Stomach smooth muscle (tissue), 2 donors: Measurements from ENCODE around the gene CPT1B.

Source experiments
- H3K27ac ChIP-seq: one replicate; pipeline ENCODE4 v1.7.0; 2013; ENCODE audit warnings: mild to moderate bottlenecking, low read length, inconsistent platforms
- H3K27me3 ChIP-seq, 2 donors: one replicate each; pipeline ENCODE4 v1.7.0; 2013; ENCODE audit warnings: low read length in 2 of 2; ENCODE audit not compliant: insufficient read depth in 2 of 2, control insufficient read depth in 1 of 2
- H3K36me3 ChIP-seq, 2 donors: one replicate each; pipeline ENCODE4 v1.7.0; 2013; ENCODE audit warnings: low read length in 2 of 2; ENCODE audit not compliant: control insufficient read depth in 2 of 2, insufficient read depth in 2 of 2
- H3K4me1 ChIP-seq: one replicate; pipeline ENCODE4 v1.7.0; 2013; ENCODE audit warnings: low read length; ENCODE audit not compliant: control insufficient read depth, insufficient read depth
- H3K4me3 ChIP-seq, 2 donors: one replicate each; pipeline ENCODE4 v1.7.0; 2013; ENCODE audit warnings: low read length in 2 of 2
- H3K9ac ChIP-seq, 2 donors: one replicate each; pipeline ENCODE4 v1.7.0; 2013; ENCODE audit warnings: low read length in 2 of 2, mild to moderate bottlenecking in 1 of 2
- H3K9me3 ChIP-seq, 2 donors: one replicate each; pipeline ENCODE4 v1.7.0; 2013; ENCODE audit warnings: low read length in 2 of 2; ENCODE audit not compliant: control insufficient read depth in 2 of 2
- donor health status: healthy.
- donor health status: Pancreatic carcinoma.

Gene CPT1B

DNA sequence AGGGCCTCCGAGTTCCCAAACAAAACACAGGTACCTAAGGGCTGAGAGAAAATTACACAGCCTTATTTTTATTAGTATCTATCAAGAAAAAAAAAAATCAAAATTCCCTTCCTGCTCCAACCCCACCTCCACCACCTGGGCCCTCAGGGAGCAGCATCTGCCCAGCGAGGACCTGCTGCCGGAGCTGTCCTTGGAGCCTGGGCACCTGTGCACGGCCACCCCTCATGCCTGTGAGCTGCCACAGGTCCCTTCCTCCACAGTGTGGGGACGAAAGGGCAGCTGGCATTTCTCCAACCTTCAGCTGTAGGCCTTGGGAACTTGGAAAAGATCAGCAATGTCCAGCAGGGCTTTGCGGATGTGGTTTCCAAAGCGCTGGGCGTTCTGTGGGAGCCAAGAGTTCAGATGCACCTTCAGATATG is 9.2 kb downstream of the CPT1B start:
- peaks cover 0 to 5% of the 10 kb centered on the region in 2 donors for H3K36me3 ChIP-seq
- H3K27ac ChIP-seq = no peak overlapping the region
- no peak overlapping the region for H3K9ac ChIP-seq
- no peak overlapping the region for H3K4me3 ChIP-seq
- no peaks in the 10 kb centered on the region for H3K4me1 ChIP-seq
- H3K9me3 ChIP-seq = no peaks in the 10 kb centered on the region
- no peaks in the 10 kb centered on the region for H3K27me3 ChIP-seq

- Histone ChIP-seq H3K27ac (no peak overlapping the region), H3K36me3 (peaks cover 0 to 5% of the 10 kb centered on the region in 2 donors), H3K27me3 (no peaks in the 10 kb centered on the region), H3K4me1 (peaks cover 4% of the 10 kb centered on the region), H3K9me3 (no peaks in the 10 kb centered on the region), H3K9ac (no peak overlapping the region), H3K4me3 (no peak overlapping the region)
These were observed 9.6 kb downstream of the CPT1B start for GRCh38 chr22:50568626-50569025.

- Histone ChIP-seq H3K9me3 (no peaks in the 10 kb centered on the region), H3K27me3 (no peaks in the 10 kb centered on the region), H3K36me3 (peaks cover 0 to 5% of the 10 kb centered on the region in 2 donors), H3K27ac (no peak overlapping the region), H3K4me1 (peaks cover 10% of the 10 kb centered on the region), H3K4me3 (no peak overlapping the region), H3K9ac (no peak overlapping the region)
These were observed 10.4 kb downstream of the CPT1B start for GRCh38 chr22:50567721-50568252.

DNA sequence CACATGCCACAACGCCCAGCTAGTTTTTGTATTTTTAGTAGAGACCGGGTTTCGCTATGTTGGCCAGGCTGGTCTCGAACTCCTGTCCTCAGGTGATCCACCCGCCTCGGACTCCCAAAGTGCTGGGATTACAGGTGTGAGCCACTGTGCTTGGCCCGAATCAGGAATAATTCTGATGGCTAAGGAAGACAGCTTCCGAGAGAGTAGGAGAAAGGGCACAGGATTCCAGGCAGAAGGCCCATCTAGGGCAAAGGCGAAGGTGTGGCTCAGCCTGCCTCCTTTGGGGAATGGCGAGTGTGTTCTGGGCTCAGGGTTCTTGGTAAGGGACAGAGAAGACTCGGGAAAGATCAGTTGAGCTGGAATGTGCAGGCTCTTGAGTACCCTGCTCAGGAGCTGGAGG is 13.9 kb downstream of the CPT1B start:
- Histone ChIP-seq H3K9ac (no peak overlapping the region), H3K27ac (no peak overlapping the region), H3K27me3 (no peaks in the 10 kb centered on the region), H3K4me3 (no peak overlapping the region), H3K36me3 (no peaks in the 10 kb centered on the region), H3K9me3 (no peaks in the 10 kb centered on the region), H3K4me1 (peaks cover 10% of the 10 kb centered on the region)

DNA sequence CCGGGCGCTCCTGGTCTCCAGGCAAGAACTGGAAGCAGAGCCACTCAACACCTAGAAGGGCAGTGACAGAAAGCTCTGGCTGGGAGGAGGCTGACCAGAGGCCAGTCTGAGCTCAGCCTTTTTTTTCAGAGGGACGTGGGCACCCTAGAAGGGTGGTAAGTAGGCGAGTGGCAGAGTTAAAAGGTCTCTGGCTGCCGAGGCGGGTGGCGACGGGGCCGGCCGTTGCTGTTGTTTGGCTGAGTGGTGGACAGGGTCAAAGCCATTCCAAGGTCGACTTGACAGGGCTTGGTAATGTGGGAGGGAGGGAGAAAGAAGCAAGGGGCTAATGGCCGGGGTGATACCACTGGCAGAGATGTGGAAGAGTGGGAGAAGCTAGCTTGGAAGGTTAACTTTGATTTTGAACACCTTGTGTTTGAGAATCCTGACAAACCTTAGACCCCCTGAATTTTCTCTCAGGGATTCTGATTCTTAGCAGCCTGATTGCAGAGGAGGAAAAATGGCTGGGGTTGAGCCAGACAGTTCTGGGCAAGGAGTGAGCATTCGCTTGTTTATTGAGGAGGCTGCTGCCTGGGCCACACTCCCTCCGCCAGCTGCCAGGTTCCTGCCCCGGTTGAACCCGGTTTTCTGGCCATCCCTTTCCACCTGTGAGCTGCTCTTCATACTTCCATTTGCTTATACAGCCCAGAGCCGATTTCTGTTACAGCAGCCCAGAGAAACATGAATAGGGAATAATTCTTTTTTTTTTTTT is 14.6 kb downstream of the CPT1B start:
- H3K36me3 ChIP-seq = no peaks in the 10 kb centered on the region
- H3K27ac ChIP-seq = no peak overlapping the region
- H3K4me1 ChIP-seq = peaks cover 10% of the 10 kb centered on the region
- peak overlapping the region; percentile 76 to 92 for H3K4me3 ChIP-seq
- H3K9ac ChIP-seq = peak overlapping the region; percentile 65 to 80
- no peaks in the 10 kb centered on the region for H3K27me3 ChIP-seq
- no peaks in the 10 kb centered on the region for H3K9me3 ChIP-seq

DNA sequence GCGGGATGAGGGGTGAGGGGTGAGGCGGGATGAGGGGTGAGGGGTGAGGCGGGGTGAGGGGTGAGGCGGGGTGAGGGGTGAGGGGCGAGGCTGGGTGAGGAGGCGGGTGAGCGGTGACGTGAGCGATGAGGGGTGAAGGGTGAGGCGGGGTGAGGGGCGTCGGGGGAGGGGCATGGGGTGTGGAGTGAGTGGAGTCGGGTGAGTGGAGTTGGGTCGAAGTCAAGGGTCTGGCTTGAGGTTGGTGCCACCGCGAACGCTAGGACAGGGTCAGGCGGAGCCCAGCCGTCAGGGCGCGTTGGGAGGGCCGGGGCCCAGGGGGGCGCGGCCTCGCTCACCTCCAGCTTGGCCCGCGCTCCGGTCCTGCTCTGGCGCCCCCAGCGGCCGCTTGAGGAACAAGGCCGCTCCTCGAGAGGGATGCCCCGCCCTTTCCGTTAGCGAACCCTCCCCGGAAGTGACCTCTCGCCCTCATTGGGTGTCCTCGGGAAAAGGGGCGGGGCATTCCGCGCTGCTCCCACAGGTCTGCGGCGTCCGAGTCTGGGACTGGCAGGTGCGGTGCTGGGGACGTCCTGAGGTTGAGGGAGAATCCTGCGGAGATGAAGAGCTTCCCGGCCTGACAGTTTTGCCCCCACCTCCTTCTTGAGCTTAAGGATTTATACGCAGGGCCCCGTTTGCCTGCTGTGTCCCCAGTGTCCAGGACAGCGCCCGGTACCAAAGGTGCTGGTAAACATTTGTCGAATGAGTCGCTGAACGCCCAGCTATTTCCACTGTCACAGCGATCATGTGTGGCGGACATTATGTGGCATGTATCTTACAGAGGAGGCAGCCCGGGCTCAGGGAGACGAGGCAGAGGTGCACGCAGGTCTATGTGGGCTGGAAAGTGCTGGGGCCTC is 15.5 kb downstream of the CPT1B start, which contains the start of gene SYCE3:
TSS of gene SYCE3 (minus strand) at position 397 of the 890 bp plus-strand sequence. CDS start 6,514 bp downstream, outside the sequence.
- Histone ChIP-seq H3K4me1 (peaks cover 10% of the 10 kb centered on the region), H3K9ac (peak within 1 kb of the TSS; percentile 65 to 80), H3K27me3 (peaks cover 0 to 1% of the 10 kb centered on the region in 2 donors), H3K36me3 (no peaks in the 10 kb centered on the region), H3K4me3 (peak within 1 kb of the TSS; percentile 76 to 92), H3K9me3 (no peaks in the 10 kb centered on the region), H3K27ac (no peak within 1 kb of the TSS)

- no peak overlapping the region for H3K4me3 ChIP-seq
- H3K27ac ChIP-seq = no peak overlapping the region
- H3K27me3 ChIP-seq = peaks cover 0 to 3% of the 10 kb centered on the region in 2 donors
These were observed 16.5 kb downstream of the CPT1B start for GRCh38 chr22:50561401-50562358.

GRCh38 chr22:50560034-50560433 is 18.2 kb downstream of the CPT1B start:
- H3K27ac ChIP-seq = no peak overlapping the region
- H3K36me3 ChIP-seq = no peaks in the 10 kb centered on the region
- H3K27me3 ChIP-seq = peaks cover 0 to 3% of the 10 kb centered on the region in 2 donors
- no peak overlapping the region for H3K9ac ChIP-seq
- no peaks in the 10 kb centered on the region for H3K9me3 ChIP-seq
- H3K4me1 ChIP-seq = peaks cover 10% of the 10 kb centered on the region
- no peak overlapping the region for H3K4me3 ChIP-seq

More at GRCh38 chr22:50561401-50562358, 16.5 kb downstream of the CPT1B start:
- Histone ChIP-seq H3K9ac (no peak overlapping the region), H3K9me3 (no peaks in the 10 kb centered on the region), H3K36me3 (no peaks in the 10 kb centered on the region), H3K4me1 (peaks cover 10% of the 10 kb centered on the region)

- Histone ChIP-seq H3K4me3 (no peak overlapping the region), H3K4me1 (no peaks in the 10 kb centered on the region), H3K9me3 (no peaks in the 10 kb centered on the region), H3K9ac (no peak overlapping the region), H3K36me3 (no peaks in the 10 kb centered on the region), H3K27ac (no peak overlapping the region), H3K27me3 (peaks cover 0 to 7% of the 10 kb centered on the region in 2 donors)
These were observed 21.5 kb downstream of the CPT1B start for GRCh38 chr22:50556703-50557102.

DNA sequence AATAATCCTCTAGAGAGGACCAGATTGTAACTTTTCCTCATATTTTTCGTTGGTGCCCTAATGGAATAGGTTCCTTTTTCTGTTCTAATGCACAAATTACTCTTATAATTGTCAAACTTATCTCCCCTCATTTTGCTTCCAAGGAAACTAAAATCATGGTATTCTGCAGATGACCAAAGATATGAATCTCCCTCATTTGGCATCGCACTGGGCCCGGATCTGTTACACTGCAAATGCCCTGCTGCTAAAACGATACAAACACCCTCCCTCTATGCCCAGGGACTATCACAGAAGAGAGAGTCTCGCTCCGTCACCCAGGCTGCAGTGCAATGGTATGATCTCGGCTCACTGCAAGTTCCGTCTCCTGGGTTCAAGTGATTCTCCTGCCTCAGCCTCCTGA is 24.9 kb downstream of the CPT1B start:
- H3K36me3 ChIP-seq = no peaks in the 10 kb centered on the region
- no peak overlapping the region for H3K9ac ChIP-seq
- no peak overlapping the region for H3K4me3 ChIP-seq
- no peaks in the 10 kb centered on the region for H3K9me3 ChIP-seq
- H3K27ac ChIP-seq = no peak overlapping the region
- H3K4me1 ChIP-seq = no peaks in the 10 kb centered on the region
- H3K27me3 ChIP-seq = peaks cover 19 to 28% of the 10 kb centered on the region in 2 donors
